RWPE2 (cell line): ENCODE data around the gene PHACTR1.

ENCODE experiments used
- ATAC-seq: fragments of 200-7000 bp; cut with Tn5 transposase; 3 replicates; pipeline ENCODE4 v1.9.1; 2021; ENCODE audit warnings: low read depth
- DNase-seq: peaks from one replicate; pipeline ENCODE4 v3.0.0-alpha.2; 2020; ENCODE audit warnings: low spot score
- H3K27ac ChIP-seq: fragments of 450-650 bp; 2 replicates; pipeline ENCODE4 v1.5.1; 2017; ENCODE audit warnings: mild to moderate bottlenecking; ENCODE audit not compliant: poor library complexity, severe bottlenecking
- H3K27me3 ChIP-seq: fragments of 250-450 bp; sonication (Bioruptor Pico); 2 replicates; pipeline ENCODE4 v1.5.1; 2021; ENCODE audit warnings: mild to moderate bottlenecking, moderate library complexity; ENCODE audit not compliant: insufficient read depth, poor library complexity, severe bottlenecking
- H3K36me3 ChIP-seq: fragments of 250-450 bp; sonication (Bioruptor Pico); 2 replicates; pipeline ENCODE4 v1.5.1; 2020; ENCODE audit warnings: low read depth, mild to moderate bottlenecking, moderate library complexity
- H3K4me1 ChIP-seq: fragments of 250-450 bp; sonication (Bioruptor Pico); 2 replicates; pipeline ENCODE4 v1.5.1; 2021; ENCODE audit warnings: mild to moderate bottlenecking, moderate library complexity; ENCODE audit not compliant: insufficient read depth, poor library complexity, severe bottlenecking
- H3K4me3 ChIP-seq: fragments of 250-450 bp; sonication (Bioruptor Pico); 2 replicates; pipeline ENCODE4 v1.5.1; 2021; ENCODE audit warnings: mild to moderate bottlenecking, moderate library complexity; ENCODE audit not compliant: severe bottlenecking
- H3K9me3 ChIP-seq: fragments of 250-450 bp; sonication (Bioruptor Pico); 2 replicates; pipeline ENCODE4 v1.5.1; 2021; ENCODE audit warnings: mild to moderate bottlenecking, moderate library complexity; ENCODE audit not compliant: severe bottlenecking
- CTCF ChIP-seq: fragments of 450-650 bp; IDR thresholded peaks from one replicate; pipeline ENCODE4 v1.5.1; 2017; ENCODE audit warnings: mild to moderate bottlenecking, moderate library complexity; ENCODE audit not compliant: poor library complexity, severe bottlenecking

PHACTR1 gene

GRCh38 chr6:13274707-13275434 lies 558.3 kb downstream of the PHACTR1 start:
- Histone ChIP-seq H3K4me1 (no peaks in the 10 kb centered on the region), H3K4me3 (no peak overlapping the region), H3K9me3 (no peaks in the 10 kb centered on the region), H3K27ac (no peak overlapping the region), H3K36me3 (no peaks in the 10 kb centered on the region), H3K27me3 (no peaks in the 10 kb centered on the region)
- no peak for ATAC-seq
- no peak for DNase-seq
- no peak for TF ChIP-seq CTCF

GRCh38 chr6:13275435-13275989 lies 558.9 kb downstream of the PHACTR1 start:
- H3K27ac ChIP-seq, result no peak overlapping the region
- H3K36me3 ChIP-seq, result no peaks in the 10 kb centered on the region
- no peaks in the 10 kb centered on the region for H3K4me1 ChIP-seq
- ATAC-seq (no peak), DNase-seq (no peak)
- TF ChIP-seq CTCF, result no peak
- H3K27me3 ChIP-seq, result no peaks in the 10 kb centered on the region
- no peak overlapping the region for H3K4me3 ChIP-seq
- H3K9me3 ChIP-seq, result no peaks in the 10 kb centered on the region

GRCh38 chr6:13277231-13277630 lies 560.7 kb downstream of the PHACTR1 start:
- Histone ChIP-seq H3K4me1 (no peaks in the 10 kb centered on the region), H3K36me3 (no peaks in the 10 kb centered on the region), H3K27me3 (no peaks in the 10 kb centered on the region), H3K4me3 (no peak overlapping the region), H3K9me3 (no peaks in the 10 kb centered on the region), H3K27ac (no peak overlapping the region)
- no peak for ATAC-seq
- no peak for TF ChIP-seq CTCF
- no peak for DNase-seq

DNA sequence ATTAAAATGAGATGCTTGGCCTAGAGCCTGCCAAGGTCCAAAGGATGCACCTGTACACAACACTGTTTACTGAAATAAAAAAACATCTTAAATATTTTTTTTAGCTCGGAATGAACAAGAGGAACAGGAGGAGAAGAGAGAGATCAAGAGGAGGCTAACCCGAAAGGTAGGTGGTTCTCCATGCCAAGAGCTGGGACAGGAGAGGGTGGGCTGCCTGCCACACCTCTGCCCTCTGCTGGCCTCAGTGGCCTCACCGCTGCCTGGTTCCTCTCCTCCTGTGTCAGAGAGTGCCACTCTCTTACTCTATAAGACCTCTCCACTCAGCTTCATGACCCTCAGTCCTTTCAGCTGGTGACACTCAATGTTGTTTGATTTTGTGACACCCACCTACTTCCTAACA lies 561.6 kb downstream of the PHACTR1 start:
- no peaks in the 10 kb centered on the region for H3K27me3 ChIP-seq
- H3K9me3 ChIP-seq, result no peaks in the 10 kb centered on the region
- no peak; the same call in 2 of the 3 replicates for ATAC-seq
- H3K27ac ChIP-seq, result no peak overlapping the region
- TF ChIP-seq CTCF, result peak; percentile 27
- no peaks in the 10 kb centered on the region for H3K36me3 ChIP-seq
- no peak overlapping the region for H3K4me3 ChIP-seq
- H3K4me1 ChIP-seq, result no peaks in the 10 kb centered on the region
- DNase-seq, result no peak

DNA sequence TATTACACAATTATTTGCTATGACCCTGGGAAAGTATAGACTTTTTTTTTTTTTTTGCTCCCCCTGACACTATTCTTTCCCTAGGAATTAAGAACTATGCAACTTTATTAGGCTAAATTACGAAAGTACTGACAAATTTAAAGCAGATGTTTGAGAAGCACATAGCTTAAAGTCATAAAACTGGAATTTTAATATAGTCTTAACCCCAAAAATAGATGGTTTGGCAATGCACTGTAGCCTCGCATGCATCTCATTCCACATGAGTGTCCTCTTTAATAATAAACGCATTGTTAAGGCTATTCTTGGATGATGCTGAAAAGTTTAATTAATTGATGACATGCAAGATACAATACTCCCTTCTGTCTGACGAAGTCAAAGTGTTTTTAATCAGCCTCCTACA lies 562.4 kb downstream of the PHACTR1 start:
- no peak for ATAC-seq
- no peak for TF ChIP-seq CTCF

More for the DNA sequence above, 562.4 kb downstream of the PHACTR1 start:
- H3K27me3 ChIP-seq, result no peaks in the 10 kb centered on the region
- H3K36me3 ChIP-seq, result no peaks in the 10 kb centered on the region
- no peaks in the 10 kb centered on the region for H3K4me1 ChIP-seq
- H3K27ac ChIP-seq, result no peak overlapping the region
- no peak for DNase-seq
- H3K9me3 ChIP-seq, result no peaks in the 10 kb centered on the region
- H3K4me3 ChIP-seq, result no peak overlapping the region
